Measurements from ENCODE around the gene MYH13. TPM values are rescaled to one million over a fixed set of nuclear protein-coding genes. Genes with fewer than 3 reads are reported as not detected.

MYH13 gene
- total RNA-seq, 4 donors from 2014 or later, result not detected

GRCh38 chr17:10311131-10311530 is 61.7 kb downstream of the MYH13 start:
- H3K27me3 ChIP-seq, result peaks cover 0 to 11% (median 0%) of the 10 kb centered on the region in 4 donors
- no peak overlapping the region for H3K4me3 ChIP-seq
- DNase-seq (ENCODE audit: extremely low spot score), result no peak
- no peaks in the 10 kb centered on the region for H3K36me3 ChIP-seq
- 59% methylated on average over 6 of the region's 6 CpGs for WGBS
- TF ChIP-seq EP300 (IDR thresholded peaks at IDR 0.05) (no peak), CTCF (IDR thresholded peaks at IDR 0.05) (no peak), POLR2A (IDR thresholded peaks at IDR 0.05; ENCODE audit: low read depth) (no peak), POLR2AphosphoS5 (IDR thresholded peaks at IDR 0.05) (no peak)
- no peaks in the 10 kb centered on the region for H3K9me3 ChIP-seq
- no peak overlapping the region for H3K27ac ChIP-seq (replicated peaks in 1 of 4)
- intact Hi-C loops (cut with DNase I), result no loop called here
- no peaks in the 10 kb centered on the region for H3K4me1 ChIP-seq

GRCh38 chr17:10309003-10309974 is 63.5 kb downstream of the MYH13 start:
- peaks cover 0 to 11% (median 0%) of the 10 kb centered on the region in 4 donors for H3K27me3 ChIP-seq
- no peaks in the 10 kb centered on the region for H3K9me3 ChIP-seq
- H3K36me3 ChIP-seq, result no peaks in the 10 kb centered on the region
- no peak for TF ChIP-seq POLR2A (IDR thresholded peaks at IDR 0.05; ENCODE audit: low read depth)
- no peak for TF ChIP-seq EP300 (IDR thresholded peaks at IDR 0.05)
- no peak for TF ChIP-seq POLR2AphosphoS5 (IDR thresholded peaks at IDR 0.05)
- no peak for TF ChIP-seq CTCF (IDR thresholded peaks at IDR 0.05)
- H3K4me3 ChIP-seq, result no peak overlapping the region
- intact Hi-C loops (cut with DNase I), result no loop called here
- no peaks in the 10 kb centered on the region for H3K4me1 ChIP-seq
- 94% methylated on average over 43 of the region's 44 CpGs for WGBS
- no peak for DNase-seq (ENCODE audit: extremely low spot score)
- no peak overlapping the region for H3K27ac ChIP-seq (replicated peaks in 1 of 4)

DNA sequence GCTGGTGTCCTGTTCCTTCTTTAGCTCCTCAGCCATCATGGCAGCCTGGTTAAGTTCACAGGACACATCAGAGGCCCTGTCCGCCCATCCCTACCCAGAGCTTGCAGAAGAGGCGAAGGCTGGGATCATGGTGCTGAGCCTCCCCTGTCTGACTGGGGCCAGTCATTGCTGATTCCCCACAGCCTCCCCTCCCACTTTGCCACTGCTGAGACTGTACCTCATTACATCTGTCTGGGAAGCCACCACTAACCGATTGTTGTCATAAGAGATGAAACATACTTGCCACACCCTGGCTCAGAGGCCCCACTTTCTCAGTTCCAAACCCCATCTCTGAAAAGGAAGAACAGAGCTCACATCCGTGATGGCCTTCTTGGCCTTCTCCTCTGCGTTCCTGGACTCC is 66.2 kb downstream of the MYH13 start:
- Histone ChIP-seq H3K27me3 (peaks cover 0 to 6% (median 0%) of the 10 kb centered on the region in 4 donors), H3K27ac (replicated peaks in 1 of 4) (no peak overlapping the region), H3K4me1 (no peaks in the 10 kb centered on the region), H3K36me3 (no peaks in the 10 kb centered on the region), H3K4me3 (no peak overlapping the region), H3K9me3 (no peaks in the 10 kb centered on the region)
- WGBS, result 94% methylated on average over 5 of the region's 5 CpGs
- DNase-seq (ENCODE audit: extremely low spot score), result no peak
- intact Hi-C loops (cut with DNase I), result no loop called here
- no peak for TF ChIP-seq EP300 (IDR thresholded peaks at IDR 0.05)
- TF ChIP-seq POLR2A (IDR thresholded peaks at IDR 0.05; ENCODE audit: low read depth), result no peak
- TF ChIP-seq CTCF (IDR thresholded peaks at IDR 0.05), result no peak
- no peak for TF ChIP-seq POLR2AphosphoS5 (IDR thresholded peaks at IDR 0.05)

- Histone ChIP-seq H3K4me3 (no peak overlapping the region), H3K27ac (replicated peaks in 1 of 4) (no peak overlapping the region), H3K4me1 (no peaks in the 10 kb centered on the region), H3K36me3 (no peaks in the 10 kb centered on the region), H3K27me3 (peaks cover 0 to 4% (median 0%) of the 10 kb centered on the region in 4 donors), H3K9me3 (no peaks in the 10 kb centered on the region)
- no peak for DNase-seq (ENCODE audit: extremely low spot score)
- TF ChIP-seq POLR2AphosphoS5 (IDR thresholded peaks at IDR 0.05) (no peak), EP300 (IDR thresholded peaks at IDR 0.05) (no peak), POLR2A (IDR thresholded peaks at IDR 0.05; ENCODE audit: low read depth) (no peak), CTCF (IDR thresholded peaks at IDR 0.05) (no peak)
- WGBS, result 55% methylated on average over 3 of the region's 3 CpGs
- intact Hi-C loops (cut with DNase I), result no loop called here
Measured at GRCh38 chr17:10305398-10305797, 67.4 kb downstream of the MYH13 start.
